ENCODE results near the gene ECHDC3.

DNA sequence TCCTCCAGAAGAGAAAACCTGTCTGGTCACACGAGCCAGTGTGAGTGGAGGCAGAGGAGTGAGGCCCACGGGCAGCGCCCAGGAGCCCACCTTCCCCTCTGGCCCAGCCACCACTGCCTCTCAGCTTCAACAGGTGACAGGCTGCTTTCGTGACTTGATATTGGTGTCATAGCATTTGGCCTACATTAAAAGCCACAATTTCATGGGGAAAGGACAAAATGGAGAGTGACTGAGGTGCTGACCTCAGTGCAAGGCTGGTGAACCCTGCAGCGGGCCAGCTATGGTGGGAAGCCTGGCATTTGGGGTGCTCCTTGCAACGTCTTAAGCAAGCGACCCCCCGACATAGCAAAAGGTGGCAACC lies 21.3 kb downstream of the ECHDC3 start:
- no peak for TF ChIP-seq EZH2 (IDR thresholded peaks at IDR 0.05)
- TF ChIP-seq, protein P1, sequence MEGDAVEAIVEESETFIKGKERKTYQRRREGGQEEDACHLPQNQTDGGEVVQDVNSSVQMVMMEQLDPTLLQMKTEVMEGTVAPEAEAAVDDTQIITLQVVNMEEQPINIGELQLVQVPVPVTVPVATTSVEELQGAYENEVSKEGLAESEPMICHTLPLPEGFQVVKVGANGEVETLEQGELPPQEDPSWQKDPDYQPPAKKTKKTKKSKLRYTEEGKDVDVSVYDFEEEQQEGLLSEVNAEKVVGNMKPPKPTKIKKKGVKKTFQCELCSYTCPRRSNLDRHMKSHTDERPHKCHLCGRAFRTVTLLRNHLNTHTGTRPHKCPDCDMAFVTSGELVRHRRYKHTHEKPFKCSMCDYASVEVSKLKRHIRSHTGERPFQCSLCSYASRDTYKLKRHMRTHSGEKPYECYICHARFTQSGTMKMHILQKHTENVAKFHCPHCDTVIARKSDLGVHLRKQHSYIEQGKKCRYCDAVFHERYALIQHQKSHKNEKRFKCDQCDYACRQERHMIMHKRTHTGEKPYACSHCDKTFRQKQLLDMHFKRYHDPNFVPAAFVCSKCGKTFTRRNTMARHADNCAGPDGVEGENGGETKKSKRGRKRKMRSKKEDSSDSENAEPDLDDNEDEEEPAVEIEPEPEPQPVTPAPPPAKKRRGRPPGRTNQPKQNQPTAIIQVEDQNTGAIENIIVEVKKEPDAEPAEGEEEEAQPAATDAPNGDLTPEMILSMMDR (IDR thresholded peaks at IDR 0.05 in 2 of 3, conservative IDR thresholded peaks at IDR 0.05 in 1 of 3; ENCODE audit: borderline replicate concordance in 1 of 3, insufficient read depth in 1 of 3, low read depth in 2 of 3, low read length in 2 of 3): no peak
- TF ChIP-seq, protein P2, sequence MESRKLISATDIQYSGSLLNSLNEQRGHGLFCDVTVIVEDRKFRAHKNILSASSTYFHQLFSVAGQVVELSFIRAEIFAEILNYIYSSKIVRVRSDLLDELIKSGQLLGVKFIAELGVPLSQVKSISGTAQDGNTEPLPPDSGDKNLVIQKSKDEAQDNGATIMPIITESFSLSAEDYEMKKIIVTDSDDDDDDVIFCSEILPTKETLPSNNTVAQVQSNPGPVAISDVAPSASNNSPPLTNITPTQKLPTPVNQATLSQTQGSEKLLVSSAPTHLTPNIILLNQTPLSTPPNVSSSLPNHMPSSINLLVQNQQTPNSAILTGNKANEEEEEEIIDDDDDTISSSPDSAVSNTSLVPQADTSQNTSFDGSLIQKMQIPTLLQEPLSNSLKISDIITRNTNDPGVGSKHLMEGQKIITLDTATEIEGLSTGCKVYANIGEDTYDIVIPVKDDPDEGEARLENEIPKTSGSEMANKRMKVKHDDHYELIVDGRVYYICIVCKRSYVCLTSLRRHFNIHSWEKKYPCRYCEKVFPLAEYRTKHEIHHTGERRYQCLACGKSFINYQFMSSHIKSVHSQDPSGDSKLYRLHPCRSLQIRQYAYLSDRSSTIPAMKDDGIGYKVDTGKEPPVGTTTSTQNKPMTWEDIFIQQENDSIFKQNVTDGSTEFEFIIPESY (IDR thresholded peaks at IDR 0.05; ENCODE audit: extremely low read depth, insufficient replicate concordance, low read length): no peak
- TF ChIP-seq ZFX (IDR thresholded peaks at IDR 0.05): no peak
- TF ChIP-seq POLR2A (IDR thresholded peaks at IDR 0.05; ENCODE audit: borderline replicate concordance, extremely low read depth, insufficient read depth, insufficient read length): no peak
- TF ChIP-seq, protein P3, sequence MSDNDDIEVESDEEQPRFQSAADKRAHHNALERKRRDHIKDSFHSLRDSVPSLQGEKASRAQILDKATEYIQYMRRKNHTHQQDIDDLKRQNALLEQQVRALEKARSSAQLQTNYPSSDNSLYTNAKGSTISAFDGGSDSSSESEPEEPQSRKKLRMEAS (IDR thresholded peaks at IDR 0.05): no peak
- no peak for TF ChIP-seq REST (IDR thresholded peaks at IDR 0.05; ENCODE audit: low read depth)
- no peak for TF ChIP-seq POLR2AphosphoS5 (IDR thresholded peaks at IDR 0.05; ENCODE audit: low read depth, low read length)
- no peak for TF ChIP-seq SP1 (IDR thresholded peaks at IDR 0.05; ENCODE audit: low read depth)
- no peak for TF ChIP-seq EZH2phosphoT487 (IDR thresholded peaks at IDR 0.05; ENCODE audit: borderline replicate concordance)
- no peak for TF ChIP-seq JUND (IDR thresholded peaks at IDR 0.05)
